ENCODE measurements around the gene B3GALNT1.
"Not testable (repeated sequence)": the region's sequence is repeated elsewhere in the genome, so short reads cannot be mapped to it uniquely, and the experiment has no call there.

The B3GALNT1 gene

GRCh38 chr3:161038725-161039124, 66.4 kb downstream of the B3GALNT1 start:
- POLR2A ChIA-PET: no interaction called here
- CTCF ChIA-PET: interaction anchor here (1.0 kb wide), 1 partner anchor 75 kb away, joined by 3 read pairs; no protein-coding TSS in a partner anchor
- no peak for DNase-seq (ENCODE audit: extremely low spot score)
- TF ChIP-seq CTCF (IDR thresholded peaks at IDR 0.05; ENCODE audit: control extremely low read depth, extremely low read depth, low read depth, missing control alignments): no peak

GRCh38 chr3:161035711-161036110, 69.4 kb downstream of the B3GALNT1 start:
- ChIA-PET POLR2A (no interaction called here), CTCF (no interaction called here)

GRCh38 chr3:161034913-161035550, 70.1 kb downstream of the B3GALNT1 start:
- CTCF ChIA-PET; POLR2A ChIA-PET; DNase-seq (ENCODE audit: extremely low spot score): not testable (repeated sequence)

More at GRCh38 chr3:161035711-161036110, 69.4 kb downstream of the B3GALNT1 start:
- no peak for TF ChIP-seq CTCF (IDR thresholded peaks at IDR 0.05; ENCODE audit: control extremely low read depth, extremely low read depth, low read depth, missing control alignments)
- DNase-seq (ENCODE audit: extremely low spot score): no peak
